Small intestine (tissue), 7 donors: ENCODE data around the gene KRTAP1-5. TPM values are rescaled to one million over a fixed set of nuclear protein-coding genes. Genes with fewer than 3 reads are reported as not detected.

Experiments used
- DNase-seq, 2 donors: peaks; one replicate each; pipeline versions ENCODE4 v3.0.0 to v3.0.0-alpha.2; 2013
- FAIRE-seq: peaks from 2 replicates; lab custom pipeline; 2012; peaks lifted over from hg19 to GRCh38; lab: Jason Lieb, UNC
- H3K27ac ChIP-seq, 3 donors: one replicate each; pipeline ENCODE4 v1.5.1; 2013; ENCODE audit warnings: low read length in 2 of 3, mild to moderate bottlenecking in 2 of 3, control low read depth in 1 of 3, inconsistent platforms in 1 of 3, low read depth in 1 of 3, moderate library complexity in 1 of 3
- H3K27me3 ChIP-seq, 3 donors: one replicate each; pipeline ENCODE4 v1.6.1; 2013; ENCODE audit warnings: low read length in 3 of 3, inconsistent platforms in 1 of 3; ENCODE audit not compliant: control insufficient read depth in 3 of 3, insufficient read depth in 3 of 3
- H3K36me3 ChIP-seq, 3 donors: one replicate each; pipeline ENCODE4 v1.6.1; 2013; ENCODE audit warnings: low read length in 3 of 3, inconsistent platforms in 1 of 3, low read depth in 1 of 3, mild to moderate bottlenecking in 1 of 3, moderate library complexity in 1 of 3; ENCODE audit not compliant: control insufficient read depth in 3 of 3, insufficient read depth in 2 of 3
- H3K4me1 ChIP-seq, 3 donors: one replicate each; pipeline ENCODE4 v1.6.1; 2013; ENCODE audit warnings: low read length in 2 of 3, inconsistent platforms in 1 of 3, low read depth in 1 of 3, mild to moderate bottlenecking in 1 of 3, moderate library complexity in 1 of 3; ENCODE audit not compliant: control insufficient read depth in 3 of 3, insufficient read depth in 2 of 3
- H3K4me3 ChIP-seq, 3 donors: one replicate each; pipeline ENCODE4 v1.5.1; 2013; ENCODE audit warnings: low read length in 3 of 3, control low read depth in 1 of 3, inconsistent platforms in 1 of 3, low read depth in 1 of 3, mild to moderate bottlenecking in 1 of 3, moderate library complexity in 1 of 3
- H3K9me3 ChIP-seq, 2 donors: one replicate each; pipeline ENCODE4 v1.6.1; 2013; ENCODE audit warnings: low read depth in 1 of 2, low read length in 1 of 2; ENCODE audit not compliant: control insufficient read depth in 2 of 2, insufficient read depth in 1 of 2
- WGBS, 3 donors: extraction: QIAGEN DNeasy Blood & Tissue Kit; methylation state at CpG; one replicate each; pipeline ENCODE4 v1.1.7; 2013; 5-methylcytosine and 5-hydroxymethylcytosine counted together
- polyA plus RNA-seq, 4 donors: library from polyadenylated mRNA; stranded (reverse) in 3 of 4; unstranded in 1 of 4; fragments of 200-250 nt in 3 of 4; fragments of 120-200 nt in 1 of 4; gene quantifications; one replicate each; pipeline versions ENCODE4 v1.2.1 to v1.2.3, GENCODE V29; 2013
- donor health status: healthy with polysubstance abuse.
- donor health status: control.
- donor health status: control.
- donor health status: Bipolar disorder and iron deficiency.
- donor health status: healthy.

KRTAP1-5 gene
- polyA plus RNA-seq, 4 donors, result 0.04 TPM; not detected in 3

DNA sequence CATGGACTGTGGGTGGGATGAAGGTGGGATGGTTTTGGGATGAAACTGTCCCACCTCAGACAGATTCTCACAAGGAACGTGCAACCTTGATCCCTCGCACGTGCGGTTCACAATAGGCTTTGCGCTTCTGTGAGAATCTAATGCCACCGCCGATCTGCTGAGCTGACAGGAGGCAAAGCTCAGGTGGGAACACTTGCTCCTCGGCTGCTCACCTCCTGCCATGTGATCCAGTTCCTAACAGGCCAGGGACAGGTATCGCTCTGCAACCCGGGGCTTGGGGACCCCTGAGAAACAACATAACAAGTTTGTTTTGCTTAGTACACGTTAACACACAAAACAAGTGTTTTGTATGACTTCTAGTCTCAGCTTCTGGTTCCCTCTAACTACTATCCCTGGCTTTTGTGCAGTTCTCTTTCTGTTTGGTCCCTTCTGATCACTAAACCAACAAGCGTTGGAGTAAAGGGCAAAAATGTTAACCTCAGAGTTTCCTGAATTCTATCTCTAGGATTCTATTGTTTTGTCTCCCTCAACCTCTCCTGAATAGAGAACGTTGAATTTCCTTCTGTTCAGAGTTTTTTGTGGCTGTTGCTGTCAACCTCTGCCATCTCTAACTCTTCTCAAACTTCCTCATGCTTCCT lies 10.3 kb downstream of the KRTAP1-5 start:
- no peak overlapping the region for H3K27ac ChIP-seq
- no peak for FAIRE-seq
- no peaks in the 10 kb centered on the region for H3K4me1 ChIP-seq
- 81 to 84% (median 82%) methylated on average over 13 of the region's 13 CpGs for WGBS, 3 donors
- H3K4me3 ChIP-seq, result no peak overlapping the region
- H3K36me3 ChIP-seq, result no peaks in the 10 kb centered on the region
- peaks cover 0 to 2% (median 0%) of the 10 kb centered on the region in 3 donors for H3K27me3 ChIP-seq
- DNase-seq, result no peak
- no peaks in the 10 kb centered on the region for H3K9me3 ChIP-seq

DNA sequence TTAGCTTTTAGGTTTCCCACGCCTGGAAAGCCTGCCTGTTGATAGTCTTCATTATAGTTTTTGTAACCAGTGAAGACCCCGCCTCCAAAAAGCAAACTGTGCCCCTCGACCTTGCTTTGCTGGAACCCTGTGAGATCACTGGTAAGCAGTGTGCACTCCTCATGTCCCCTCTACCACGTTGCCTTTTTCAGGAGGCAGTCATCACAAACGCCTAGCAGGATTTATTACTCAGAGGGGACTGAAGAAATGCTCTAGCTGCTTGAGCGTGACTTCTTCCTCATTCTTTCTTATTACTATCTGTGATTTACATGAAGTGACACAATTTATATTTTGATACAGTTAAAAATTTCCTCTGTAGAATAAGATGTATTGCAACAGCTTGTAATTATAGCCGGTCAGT lies 11.6 kb downstream of the KRTAP1-5 start:
- 66 to 78% (median 67%) methylated on average over 7 of the region's 7 CpGs for WGBS, 3 donors
- H3K27ac ChIP-seq, result no peak overlapping the region
- FAIRE-seq (no peak), DNase-seq (no peak)
- peaks cover 0 to 2% (median 0%) of the 10 kb centered on the region in 3 donors for H3K27me3 ChIP-seq
- no peaks in the 10 kb centered on the region for H3K9me3 ChIP-seq
- no peak overlapping the region for H3K4me3 ChIP-seq
- no peaks in the 10 kb centered on the region for H3K36me3 ChIP-seq
- H3K4me1 ChIP-seq, result no peaks in the 10 kb centered on the region

DNA sequence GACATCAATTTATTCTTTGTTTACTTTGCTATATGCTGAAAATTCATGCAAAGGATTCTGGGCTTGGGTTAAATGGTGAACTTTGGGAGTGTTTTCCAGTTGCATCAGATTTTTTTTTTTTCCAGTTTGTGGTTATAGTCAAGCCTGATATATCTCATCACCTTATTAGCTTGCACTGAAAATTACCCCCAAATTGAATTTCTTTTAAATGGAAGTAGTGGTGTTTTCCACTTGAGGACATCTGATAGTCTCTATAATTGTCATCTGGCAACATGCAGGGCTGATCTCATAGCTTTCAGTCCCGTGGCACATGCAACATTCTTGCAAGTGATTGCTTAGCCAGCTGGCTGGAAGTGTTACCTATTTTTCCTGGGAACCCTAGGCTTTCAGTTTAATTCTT lies 13.4 kb downstream of the KRTAP1-5 start:
- Histone ChIP-seq H3K9me3 (no peaks in the 10 kb centered on the region), H3K4me1 (no peaks in the 10 kb centered on the region), H3K4me3 (no peak overlapping the region), H3K36me3 (no peaks in the 10 kb centered on the region), H3K27me3 (no peaks in the 10 kb centered on the region), H3K27ac (no peak overlapping the region)
- no peak for FAIRE-seq
- 17 to 33% (median 24%) methylated on average over 1 of the region's 1 CpG for WGBS, 3 donors
- DNase-seq, result no peak

DNA sequence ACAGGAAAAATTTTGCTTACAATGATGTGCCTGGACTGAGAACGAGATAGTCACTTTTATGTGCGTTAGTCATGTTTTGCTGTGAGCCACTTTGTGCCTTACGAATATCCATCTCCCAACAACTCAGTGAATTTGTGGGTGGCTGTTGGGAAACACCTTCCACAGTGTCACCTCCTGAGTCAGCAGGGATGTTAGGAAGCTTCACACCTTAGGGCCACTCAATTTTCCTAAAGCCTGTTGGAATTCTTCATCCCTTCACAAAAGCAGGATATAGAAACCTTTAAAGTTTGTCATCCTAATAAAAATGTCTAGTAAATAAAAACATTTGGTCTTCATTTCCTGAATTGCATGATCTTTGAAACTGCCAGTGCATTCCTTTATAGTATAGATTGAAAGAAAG lies 13.8 kb downstream of the KRTAP1-5 start:
- DNase-seq, result no peak
- 86 to 93% (median 91%) methylated on average over 3 of the region's 3 CpGs for WGBS, 3 donors
- no peak for FAIRE-seq
- Histone ChIP-seq H3K27ac (no peak overlapping the region), H3K36me3 (no peaks in the 10 kb centered on the region), H3K27me3 (no peaks in the 10 kb centered on the region), H3K4me3 (no peak overlapping the region), H3K9me3 (no peaks in the 10 kb centered on the region), H3K4me1 (no peaks in the 10 kb centered on the region)

DNA sequence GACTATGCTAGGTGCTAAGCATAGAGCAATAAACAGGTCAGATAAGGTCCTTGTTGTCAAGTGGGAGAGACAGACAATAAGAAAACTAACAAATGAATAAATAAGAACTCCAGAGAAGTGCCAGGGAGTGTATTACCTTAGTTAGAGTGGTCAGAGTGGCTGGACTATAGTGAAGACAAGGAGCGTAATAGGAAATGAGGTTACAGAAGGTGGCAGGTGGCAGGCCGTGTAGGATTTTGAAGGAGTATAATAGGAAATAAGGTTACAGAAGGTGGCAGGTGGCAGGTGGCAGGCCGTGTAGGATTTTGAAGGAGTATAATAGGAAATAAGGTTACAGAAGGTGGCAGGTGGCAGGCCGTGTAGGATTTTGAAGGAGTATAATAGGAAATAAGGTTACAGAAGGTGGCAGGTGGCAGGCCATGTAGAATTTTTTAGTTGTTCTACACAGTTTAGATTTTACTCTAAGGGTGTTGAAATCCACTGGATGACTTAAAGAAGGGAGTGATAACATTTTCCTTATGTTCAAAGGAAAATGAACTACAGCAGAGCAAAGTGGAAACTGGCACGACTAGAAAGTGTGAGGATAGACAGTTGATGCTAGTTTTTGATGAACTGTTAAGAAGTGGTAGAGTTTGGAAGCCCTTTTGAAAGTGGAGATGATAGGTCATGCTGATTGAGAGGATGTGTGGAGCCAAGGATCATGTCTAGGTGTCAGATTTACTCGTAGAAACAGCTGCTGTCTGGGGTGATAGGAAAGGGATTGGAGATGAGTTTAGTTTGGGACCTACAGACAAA lies 14.5 kb downstream of the KRTAP1-5 start:
- H3K4me3 ChIP-seq, result no peak overlapping the region
- H3K27me3 ChIP-seq, result no peaks in the 10 kb centered on the region
- no peaks in the 10 kb centered on the region for H3K36me3 ChIP-seq
- 72 to 78% (median 75%) methylated on average over 6 of the region's 6 CpGs for WGBS, 3 donors
- peak in 1 of 2 donors; percentile 1 for DNase-seq
- H3K4me1 ChIP-seq, result no peaks in the 10 kb centered on the region
- FAIRE-seq, result no peak
- no peak overlapping the region for H3K27ac ChIP-seq
- no peaks in the 10 kb centered on the region for H3K9me3 ChIP-seq

DNA sequence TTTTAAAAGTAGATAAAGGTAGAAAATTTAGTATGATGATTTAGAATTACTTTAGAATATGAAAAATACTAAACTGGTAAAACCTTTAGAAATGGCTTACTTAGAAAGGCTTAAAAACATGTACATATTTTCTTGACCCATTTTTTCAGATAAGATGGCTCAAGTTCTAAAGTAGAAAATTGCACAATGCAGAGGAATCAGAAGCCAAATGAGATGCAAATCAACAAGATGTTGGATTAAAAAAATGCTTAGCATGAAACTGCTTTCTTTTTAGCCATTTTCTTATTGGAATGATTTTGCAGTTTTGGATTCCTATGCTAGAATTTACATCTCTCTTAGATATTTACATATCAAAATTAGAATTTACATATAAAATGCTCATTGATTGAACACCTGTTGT lies 16.6 kb downstream of the KRTAP1-5 start:
- FAIRE-seq (no peak), DNase-seq (no peak)

DNA sequence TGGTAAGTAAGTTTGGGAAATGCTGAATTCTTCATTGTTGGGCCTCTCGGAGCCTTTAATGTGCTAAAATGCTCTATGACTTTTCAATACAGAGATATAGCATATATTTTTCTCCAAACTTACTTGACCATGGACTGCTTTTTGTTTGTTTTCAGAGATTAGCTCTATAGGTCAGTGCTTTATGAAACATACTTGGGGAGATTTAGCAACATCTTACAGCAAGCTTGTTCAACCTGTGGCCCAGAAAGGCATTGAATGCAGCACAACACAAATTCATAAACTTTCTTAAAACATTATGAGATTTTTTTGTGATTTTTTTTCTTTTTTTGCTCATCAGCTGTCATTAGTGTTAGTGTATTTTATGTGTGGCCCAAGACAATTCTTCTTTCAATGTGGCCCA lies 17.1 kb downstream of the KRTAP1-5 start:
- Histone ChIP-seq H3K27me3 (no peaks in the 10 kb centered on the region), H3K4me1 (no peaks in the 10 kb centered on the region), H3K27ac (no peak overlapping the region), H3K4me3 (no peak overlapping the region), H3K9me3 (no peaks in the 10 kb centered on the region), H3K36me3 (no peaks in the 10 kb centered on the region)
- DNase-seq, result no peak
- no peak for FAIRE-seq
- 88 to 93% (median 92%) methylated on average over 1 of the region's 1 CpG for WGBS, 3 donors

More for the DNA sequence above, 16.6 kb downstream of the KRTAP1-5 start:
- no peaks in the 10 kb centered on the region for H3K9me3 ChIP-seq
- no peaks in the 10 kb centered on the region for H3K27me3 ChIP-seq
- H3K27ac ChIP-seq, result no peak overlapping the region
- no peaks in the 10 kb centered on the region for H3K4me1 ChIP-seq
- H3K36me3 ChIP-seq, result no peaks in the 10 kb centered on the region
- no peak overlapping the region for H3K4me3 ChIP-seq

DNA sequence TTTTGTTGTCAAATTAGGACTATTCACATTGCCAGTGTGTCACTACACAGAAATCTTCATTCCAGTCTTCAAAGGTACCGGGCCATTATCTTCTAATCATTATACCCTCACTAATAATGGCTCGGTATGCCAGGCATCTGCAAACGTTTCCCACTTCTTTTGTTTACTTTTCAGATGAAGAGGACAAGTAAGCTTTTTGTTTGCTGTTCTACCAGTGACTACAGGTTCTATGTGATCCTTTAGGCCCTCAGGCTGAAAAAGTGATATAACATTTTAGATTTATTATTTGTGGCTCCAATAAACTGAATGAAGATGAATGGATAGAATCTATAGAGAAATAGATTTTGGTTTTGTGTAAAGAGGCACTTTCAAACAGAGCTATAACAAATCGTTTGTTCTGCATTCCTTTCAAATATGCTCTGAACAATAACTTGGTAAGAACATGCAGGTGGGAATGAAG lies 17.7 kb downstream of the KRTAP1-5 start:
- H3K4me1 ChIP-seq, result no peaks in the 10 kb centered on the region
- no peaks in the 10 kb centered on the region for H3K27me3 ChIP-seq
- no peaks in the 10 kb centered on the region for H3K9me3 ChIP-seq
- H3K36me3 ChIP-seq, result no peaks in the 10 kb centered on the region
- DNase-seq (no peak), FAIRE-seq (no peak)
- H3K27ac ChIP-seq, result no peak overlapping the region
- WGBS, 3 donors, result 7 to 42% (median 15%) methylated on average over 4 of the region's 4 CpGs
- H3K4me3 ChIP-seq, result no peak overlapping the region
